Measurements from ENCODE around the gene LTC4S. TPM values are rescaled to one million over a fixed set of nuclear protein-coding genes. Genes with fewer than 3 reads are reported as not detected.

The LTC4S gene
- total RNA-seq, 1 experiment from 2014 or later: 2.2 TPM

Small RNA genes within 50 kb of the gene (microRNA-seq; reads per million reads assigned to microRNA genes)
- gene MIR1229: 7.9 reads per million, percentile 44 among the genes with 10 or more reads in this experiment

Other genes with a start within 250 kb of the LTC4S start
- 64.7 and 77.0 TPM in 2 replicates for gene RUFY1, start 243.4 kb upstream of the LTC4S start, total RNA-seq (2022)
- gene HNRNPH1, start 170.3 kb upstream of the LTC4S start, total RNA-seq (2022): 907 and 981 TPM in 2 replicates
- not detected in 2 replicates for gene CBY3, start 113.0 kb upstream of the LTC4S start, total RNA-seq (2022)
- 1,781 and 2,325 TPM in 2 replicates for gene CANX, start 95.0 kb upstream of the LTC4S start, total RNA-seq (2022)
- gene MAML1, start 61.2 kb upstream of the LTC4S start, total RNA-seq (2022): 36.4 and 38.4 TPM in 2 replicates
- gene MGAT4B, start 12.9 kb downstream of the LTC4S start, total RNA-seq (2022): 153 and 198 TPM in 2 replicates
- 612 and 1,251 TPM in 2 replicates for gene SQSTM1, start 26.9 kb downstream of the LTC4S start, total RNA-seq (2022)
- 40.3 and 42.8 TPM in 2 replicates for gene MRNIP, start 64.8 kb downstream of the LTC4S start, total RNA-seq (2022)
- 162 and 166 TPM in 2 replicates for gene TBC1D9B, start 113.9 kb downstream of the LTC4S start, total RNA-seq (2022)